ENCODE measurements around the gene LRRC23.
A peak's percentile ranks its signal among the peaks of the same experiment; 100 is the strongest.
"Not testable (repeated sequence)": the region's sequence is repeated elsewhere in the genome, so short reads cannot be mapped to it uniquely, and the experiment has no call there.

Gene LRRC23

GRCh38 chr12:6891646-6892001 lies 13.0 kb upstream of the LRRC23 start:
- no peak for TF ChIP-seq MYC (IDR thresholded peaks at IDR 0.05; ENCODE audit: low read depth, low read length)
- TF ChIP-seq POLR2A (IDR thresholded peaks at IDR 0.05; ENCODE audit: extremely low read depth, insufficient read length) = no peak
- TF ChIP-seq, protein P1, sequence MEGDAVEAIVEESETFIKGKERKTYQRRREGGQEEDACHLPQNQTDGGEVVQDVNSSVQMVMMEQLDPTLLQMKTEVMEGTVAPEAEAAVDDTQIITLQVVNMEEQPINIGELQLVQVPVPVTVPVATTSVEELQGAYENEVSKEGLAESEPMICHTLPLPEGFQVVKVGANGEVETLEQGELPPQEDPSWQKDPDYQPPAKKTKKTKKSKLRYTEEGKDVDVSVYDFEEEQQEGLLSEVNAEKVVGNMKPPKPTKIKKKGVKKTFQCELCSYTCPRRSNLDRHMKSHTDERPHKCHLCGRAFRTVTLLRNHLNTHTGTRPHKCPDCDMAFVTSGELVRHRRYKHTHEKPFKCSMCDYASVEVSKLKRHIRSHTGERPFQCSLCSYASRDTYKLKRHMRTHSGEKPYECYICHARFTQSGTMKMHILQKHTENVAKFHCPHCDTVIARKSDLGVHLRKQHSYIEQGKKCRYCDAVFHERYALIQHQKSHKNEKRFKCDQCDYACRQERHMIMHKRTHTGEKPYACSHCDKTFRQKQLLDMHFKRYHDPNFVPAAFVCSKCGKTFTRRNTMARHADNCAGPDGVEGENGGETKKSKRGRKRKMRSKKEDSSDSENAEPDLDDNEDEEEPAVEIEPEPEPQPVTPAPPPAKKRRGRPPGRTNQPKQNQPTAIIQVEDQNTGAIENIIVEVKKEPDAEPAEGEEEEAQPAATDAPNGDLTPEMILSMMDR (IDR thresholded peaks at IDR 0.05; ENCODE audit: low read depth, low read length) = no peak
- TF ChIP-seq, protein P2, sequence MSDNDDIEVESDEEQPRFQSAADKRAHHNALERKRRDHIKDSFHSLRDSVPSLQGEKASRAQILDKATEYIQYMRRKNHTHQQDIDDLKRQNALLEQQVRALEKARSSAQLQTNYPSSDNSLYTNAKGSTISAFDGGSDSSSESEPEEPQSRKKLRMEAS (IDR thresholded peaks at IDR 0.05; ENCODE audit: low read depth, low read length) = no peak
- peak overlapping the region; percentile 52 for H3K4me3 ChIP-seq (ENCODE audit: low read depth, low read length)
- DNase-seq (ENCODE audit: low read depth) = no peak

DNA sequence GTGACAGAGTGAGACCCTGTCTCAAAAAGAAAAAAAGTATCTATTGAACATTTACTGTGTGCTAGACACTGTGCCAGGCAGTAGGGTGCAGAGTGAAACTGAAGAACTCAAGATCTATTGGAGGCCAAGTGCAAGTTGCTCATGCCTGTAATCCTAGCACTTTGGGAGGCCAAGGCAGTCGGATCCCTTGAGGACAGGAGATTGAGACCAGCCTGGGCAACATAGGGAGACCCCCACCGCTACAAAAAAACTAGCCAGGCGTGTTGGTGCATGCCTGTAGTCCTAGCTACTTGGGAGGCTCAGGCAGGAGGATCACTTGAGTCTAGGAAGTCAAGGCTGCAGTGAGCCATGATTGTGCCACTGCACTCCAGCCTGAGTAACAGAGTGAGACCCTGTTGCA lies 11.9 kb upstream of the LRRC23 start:
- not testable (repeated sequence) for DNase-seq (ENCODE audit: low read depth); H3K4me3 ChIP-seq (ENCODE audit: low read depth, low read length)

DNA sequence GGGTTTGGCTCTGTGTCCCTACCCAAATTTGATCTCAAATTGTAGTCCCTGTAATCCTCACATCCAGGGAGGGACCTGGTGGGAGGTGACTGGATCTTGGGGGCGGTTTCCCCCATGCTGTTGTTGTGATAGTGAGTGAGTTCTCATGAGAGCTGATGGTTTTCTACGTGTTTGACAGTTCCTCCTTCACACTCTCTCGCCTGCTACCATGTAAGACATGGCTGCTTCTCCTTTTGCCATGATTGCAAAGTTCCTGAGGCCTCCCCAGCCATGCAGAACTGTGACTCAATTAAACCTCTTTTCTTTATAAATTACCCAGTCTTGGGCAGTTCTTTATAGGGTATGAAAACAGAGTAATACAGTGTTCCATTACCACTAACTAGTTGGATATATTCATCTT lies 10.3 kb upstream of the LRRC23 start:
- no peak for DNase-seq (ENCODE audit: low read depth)
- TF ChIP-seq, protein P2 (IDR thresholded peaks at IDR 0.05; ENCODE audit: low read depth, low read length) = no peak
- no peak for TF ChIP-seq MYC (IDR thresholded peaks at IDR 0.05; ENCODE audit: low read depth, low read length)
- TF ChIP-seq, protein P1 (IDR thresholded peaks at IDR 0.05; ENCODE audit: low read depth, low read length) = no peak
- TF ChIP-seq POLR2A (IDR thresholded peaks at IDR 0.05; ENCODE audit: extremely low read depth, insufficient read length) = no peak
- H3K4me3 ChIP-seq (ENCODE audit: low read depth, low read length) = no peak overlapping the region

- TF ChIP-seq, protein P2 (IDR thresholded peaks at IDR 0.05; ENCODE audit: low read depth, low read length) = no peak
- TF ChIP-seq, protein P1 (IDR thresholded peaks at IDR 0.05; ENCODE audit: low read depth, low read length) = no peak
- TF ChIP-seq POLR2A (IDR thresholded peaks at IDR 0.05; ENCODE audit: extremely low read depth, insufficient read length) (no peak), MYC (IDR thresholded peaks at IDR 0.05; ENCODE audit: low read depth, low read length) (no peak)
- no peak for DNase-seq (ENCODE audit: low read depth)
- H3K4me3 ChIP-seq (ENCODE audit: low read depth, low read length) = no peak overlapping the region
These were observed 7.7 kb upstream of the LRRC23 start for GRCh38 chr12:6896846-6897435.

GRCh38 chr12:6899427-6899826 lies 5.2 kb upstream of the LRRC23 start:
- no peak for DNase-seq (ENCODE audit: low read depth)
- H3K4me3 ChIP-seq (ENCODE audit: low read depth, low read length) = no peak overlapping the region
- TF ChIP-seq POLR2A (IDR thresholded peaks at IDR 0.05; ENCODE audit: extremely low read depth, insufficient read length) = no peak
- no peak for TF ChIP-seq MYC (IDR thresholded peaks at IDR 0.05; ENCODE audit: low read depth, low read length)
- TF ChIP-seq, protein P2 (IDR thresholded peaks at IDR 0.05; ENCODE audit: low read depth, low read length) = no peak
- TF ChIP-seq, protein P1 (IDR thresholded peaks at IDR 0.05; ENCODE audit: low read depth, low read length) = no peak

GRCh38 chr12:6899837-6900519 lies 4.6 kb upstream of the LRRC23 start:
- TF ChIP-seq, protein P1 (IDR thresholded peaks at IDR 0.05; ENCODE audit: low read depth, low read length) = no peak
- TF ChIP-seq MYC (IDR thresholded peaks at IDR 0.05; ENCODE audit: low read depth, low read length) (no peak), POLR2A (IDR thresholded peaks at IDR 0.05; ENCODE audit: extremely low read depth, insufficient read length) (no peak)
- TF ChIP-seq, protein P2 (IDR thresholded peaks at IDR 0.05; ENCODE audit: low read depth, low read length) = no peak
- no peak overlapping the region for H3K4me3 ChIP-seq (ENCODE audit: low read depth, low read length)
- peak; percentile 24 for DNase-seq (ENCODE audit: low read depth)
